Suppressor macrophage (primary cell): ENCODE data around the gene CLASP2.
"Not testable (repeated sequence)": the region's sequence is repeated elsewhere in the genome, so short reads cannot be mapped to it uniquely, and the experiment has no call there.

Experiments
- DNase-seq, 4 experiments: peaks; one replicate each; pipeline ENCODE4 v3.0.0-alpha.2; 2020 to 2022
- total RNA-seq, 17 experiments: gene quantifications; one replicate each; lab custom pipeline; 2026; ENCODE audit warnings: mixed read lengths in 6 of 17, inconsistent platforms in 3 of 17; lab: John Stamatoyannopoulos, UW

CLASP2 gene
- total RNA-seq, result 80.1 to 160 (median 128) reads per million in 17 experiments

- peak; percentile 93 to 97 (median 96) for DNase-seq
These were observed at the start of gene CLASP2 for GRCh38 chr3:33717866-33718594. Gene CLASP2, minus strand, starts transcription at chr3:33718254. Its CDS starts 252 bp downstream, at chr3:33718002.

GRCh38 chr3:33758864-33759263 lies 40.8 kb upstream of the CLASP2 start:
- DNase-seq, result no peak

GRCh38 chr3:33758281-33758680 lies 40.2 kb upstream of the CLASP2 start:
- DNase-seq, result no peak

- not testable (repeated sequence) for DNase-seq
These were observed 36.3 kb upstream of the CLASP2 start for GRCh38 chr3:33754391-33754790.

GRCh38 chr3:33751336-33751735 lies 33.3 kb upstream of the CLASP2 start:
- DNase-seq, result no peak

GRCh38 chr3:33750211-33750548 lies 32.1 kb upstream of the CLASP2 start:
- DNase-seq, result peak in 3 of 4 experiments; percentile 12 to 22 (median 14)

- peak in 2 of 4 experiments; percentile 57 to 61 for DNase-seq
These were observed 31.6 kb upstream of the CLASP2 start for GRCh38 chr3:33749546-33750210.

GRCh38 chr3:33746416-33747116 lies 28.5 kb upstream of the CLASP2 start:
- peak in 3 of 4 experiments; percentile 16 to 41 (median 39) for DNase-seq

GRCh38 chr3:33737146-33737545 lies 19.1 kb upstream of the CLASP2 start:
- no peak for DNase-seq

- DNase-seq, result peak in 1 of 4 experiments; percentile 3
These were observed 14.3 kb upstream of the CLASP2 start for GRCh38 chr3:33732394-33732793.

GRCh38 chr3:33729993-33730392 lies 11.9 kb upstream of the CLASP2 start:
- no peak for DNase-seq

- DNase-seq, result no peak
These were observed 6.2 kb upstream of the CLASP2 start for GRCh38 chr3:33724256-33724655.

- DNase-seq, result no peak
These were observed 4.7 kb upstream of the CLASP2 start for GRCh38 chr3:33722626-33723370.

- no peak for DNase-seq
These were observed 4.1 kb upstream of the CLASP2 start for GRCh38 chr3:33722191-33722590.

GRCh38 chr3:33718595-33718907 lies 497 bp upstream of the CLASP2 start:
- no peak for DNase-seq

GRCh38 chr3:33717616-33717865 lies 513 bp downstream of the CLASP2 start:
- peak; percentile 71 to 88 (median 80) for DNase-seq

GRCh38 chr3:33716227-33716626 lies 1.8 kb downstream of the CLASP2 start:
- DNase-seq, result no peak

GRCh38 chr3:33711100-33711499 lies 7.0 kb downstream of the CLASP2 start:
- DNase-seq, result no peak

GRCh38 chr3:33706056-33706455 lies 12.0 kb downstream of the CLASP2 start:
- DNase-seq, result no peak

- no peak for DNase-seq
These were observed 13.2 kb downstream of the CLASP2 start for GRCh38 chr3:33704891-33705290.

- no peak for DNase-seq
These were observed 18.8 kb downstream of the CLASP2 start for GRCh38 chr3:33699275-33699674.

GRCh38 chr3:33694944-33695343 lies 23.1 kb downstream of the CLASP2 start:
- no peak for DNase-seq

- DNase-seq, result no peak
These were observed 27.7 kb downstream of the CLASP2 start for GRCh38 chr3:33690341-33690740.
